ENCODE data around the gene FAM156B.
"Not testable (repeated sequence)": the region's sequence is repeated elsewhere in the genome, so short reads cannot be mapped to it uniquely, and the experiment has no call there.

DNA sequence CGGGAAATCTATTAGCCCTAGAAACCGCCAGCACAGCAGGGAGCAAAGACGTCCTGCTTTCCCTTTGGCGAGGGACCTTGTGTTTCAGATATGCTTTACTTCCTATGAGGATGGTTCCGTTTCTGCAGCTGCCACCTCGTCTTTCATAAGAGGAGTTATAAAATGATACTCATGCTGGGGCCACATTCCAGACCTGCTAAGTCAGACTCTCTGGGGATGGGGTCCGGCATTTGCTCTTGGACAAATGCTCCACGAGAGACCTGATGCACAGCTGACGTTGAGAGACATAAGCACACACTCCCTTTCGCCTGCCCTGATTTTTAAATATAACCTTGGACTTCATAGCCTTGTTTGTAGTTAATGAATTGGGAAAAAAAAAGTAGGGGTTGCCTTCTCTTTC is 44.6 kb downstream of the FAM156B start:
- TF ChIP-seq POLR2AphosphoS5 (IDR thresholded peaks at IDR 0.05; ENCODE audit: borderline replicate concordance, low read depth, low read length); EZH2 (IDR thresholded peaks at IDR 0.05); FOXP2 (optimal IDR thresholded peaks at IDR 0.05; ENCODE audit: control extremely low read depth, extremely low read length, insufficient read depth): not testable (repeated sequence)
